ENCODE data around the gene EZR.
A peak's percentile ranks its signal among the peaks of the same experiment; 100 is the strongest.

- TF ChIP-seq CTCF (optimal IDR thresholded peaks at IDR 0.05 in 1 of 3, IDR thresholded peaks at IDR 0.05 in 1 of 3, conservative IDR thresholded peaks at IDR 0.05 in 1 of 3; ENCODE audit: extremely low read depth in 1 of 3, insufficient read depth in 2 of 3, low read length in 3 of 3) = peak in 1 of 3 experiments; percentile 5
- no peak for TF ChIP-seq EZH2 (IDR thresholded peaks at IDR 0.05; ENCODE audit: low read length)
Measured at GRCh38 chr6:158853072-158853879, 34.1 kb upstream of the EZR start.
